ENCODE results near the gene CFAP68.

Gene CFAP68

GRCh38 chr11:111917788-111918187 is 38.4 kb downstream of the CFAP68 start:
- TF ChIP-seq POLR2AphosphoS5 (IDR thresholded peaks at IDR 0.05; ENCODE audit: low read depth, low read length): no peak

- TF ChIP-seq SIN3A (IDR thresholded peaks at IDR 0.05; ENCODE audit: borderline replicate concordance, insufficient read depth, low read length) (no peak), POLR2AphosphoS5 (IDR thresholded peaks at IDR 0.05; ENCODE audit: low read depth, low read length) (no peak), FOXP2 (optimal IDR thresholded peaks at IDR 0.05; ENCODE audit: borderline replicate concordance, extremely low read depth, extremely low read length, insufficient read depth) (no peak), REST (IDR thresholded peaks at IDR 0.05; ENCODE audit: insufficient read depth in 1 of 2, low read depth in 2 of 2, low read length in 2 of 2) (no peak), TAF1 (IDR thresholded peaks at IDR 0.05; ENCODE audit: borderline replicate concordance, insufficient read depth, low read length) (no peak)
Measured at GRCh38 chr11:111918390-111919256, 39.3 kb downstream of the CFAP68 start, which contains the start of gene C11orf52. Gene C11orf52, plus strand, starts transcription at chr11:111918913. Its CDS starts 60 bp downstream, at chr11:111918973.

GRCh38 chr11:111920908-111921307 is 41.6 kb downstream of the CFAP68 start:
- no peak for TF ChIP-seq REST (IDR thresholded peaks at IDR 0.05; ENCODE audit: insufficient read depth in 1 of 2, low read depth in 2 of 2, low read length in 2 of 2)
- no peak for TF ChIP-seq TAF1 (IDR thresholded peaks at IDR 0.05; ENCODE audit: borderline replicate concordance, insufficient read depth, low read length)
- TF ChIP-seq SIN3A (IDR thresholded peaks at IDR 0.05; ENCODE audit: borderline replicate concordance, insufficient read depth, low read length): no peak
- no peak for TF ChIP-seq FOXP2 (optimal IDR thresholded peaks at IDR 0.05; ENCODE audit: borderline replicate concordance, extremely low read depth, extremely low read length, insufficient read depth)
- TF ChIP-seq POLR2AphosphoS5 (IDR thresholded peaks at IDR 0.05; ENCODE audit: low read depth, low read length): no peak

GRCh38 chr11:111921541-111922230 is 42.3 kb downstream of the CFAP68 start:
- no peak for TF ChIP-seq REST (IDR thresholded peaks at IDR 0.05; ENCODE audit: insufficient read depth in 1 of 2, low read depth in 2 of 2, low read length in 2 of 2)
- no peak for TF ChIP-seq FOXP2 (optimal IDR thresholded peaks at IDR 0.05; ENCODE audit: borderline replicate concordance, extremely low read depth, extremely low read length, insufficient read depth)
- no peak for TF ChIP-seq TAF1 (IDR thresholded peaks at IDR 0.05; ENCODE audit: borderline replicate concordance, insufficient read depth, low read length)
- no peak for TF ChIP-seq POLR2AphosphoS5 (IDR thresholded peaks at IDR 0.05; ENCODE audit: low read depth, low read length)
- TF ChIP-seq SIN3A (IDR thresholded peaks at IDR 0.05; ENCODE audit: borderline replicate concordance, insufficient read depth, low read length): no peak

- TF ChIP-seq FOXP2 (optimal IDR thresholded peaks at IDR 0.05; ENCODE audit: borderline replicate concordance, extremely low read depth, extremely low read length, insufficient read depth) (no peak), SIN3A (IDR thresholded peaks at IDR 0.05; ENCODE audit: borderline replicate concordance, insufficient read depth, low read length) (no peak), TAF1 (IDR thresholded peaks at IDR 0.05; ENCODE audit: borderline replicate concordance, insufficient read depth, low read length) (no peak), POLR2AphosphoS5 (IDR thresholded peaks at IDR 0.05; ENCODE audit: low read depth, low read length) (no peak), REST (IDR thresholded peaks at IDR 0.05; ENCODE audit: insufficient read depth in 1 of 2, low read depth in 2 of 2, low read length in 2 of 2) (no peak)
Measured at GRCh38 chr11:111922803-111923202, 43.5 kb downstream of the CFAP68 start.
